HEK293 (cell line): Measurements from ENCODE around the gene PRPF38B.

Experiments
- SALL2 ChIP-seq: fragments of 450-650 bp; formaldehyde crosslinking; IDR thresholded peaks from 2 replicates; pipeline ENCODE4 v1.5.0; 2017; ENCODE audit warnings: missing biosample characterization, mild to moderate bottlenecking, missing genetic modification characterization, borderline replicate concordance
- ZFP37 ChIP-seq: fragments of 450-650 bp; formaldehyde crosslinking; IDR thresholded peaks from 2 replicates; pipeline ENCODE4 v1.5.1; 2016; ENCODE audit warnings: missing biosample characterization, missing genetic modification characterization
- ZNF138 ChIP-seq: fragments of 450-650 bp; formaldehyde crosslinking; IDR thresholded peaks from 2 replicates; pipeline ENCODE4 v1.5.1; 2016; ENCODE audit warnings: missing biosample characterization, missing genetic modification characterization, borderline replicate concordance
- ZNF449 ChIP-seq: fragments of 450-650 bp; formaldehyde crosslinking; IDR thresholded peaks from 2 replicates; pipeline ENCODE4 v1.5.1; 2017; ENCODE audit warnings: missing biosample characterization, mild to moderate bottlenecking, missing genetic modification characterization, moderate library complexity
- ZNF792 ChIP-seq: fragments of 450-650 bp; formaldehyde crosslinking; IDR thresholded peaks from 2 replicates; pipeline ENCODE4 v1.5.1; 2016; ENCODE audit warnings: missing biosample characterization, missing genetic modification characterization
- ZSCAN23 ChIP-seq: fragments of 450-650 bp; formaldehyde crosslinking; IDR thresholded peaks from 2 replicates; pipeline ENCODE4 v1.5.1; 2016; ENCODE audit warnings: missing biosample characterization, missing genetic modification characterization

- TF ChIP-seq ZNF449 (tag by site-specific recombination) (no peak), ZFP37 (tag by site-specific recombination) (peak; percentile 84), ZNF792 (tag by site-specific recombination) (no peak), ZNF138 (tag by site-specific recombination) (no peak), ZSCAN23 (tag by site-specific recombination) (no peak), SALL2 (tag by site-specific recombination) (no peak)
These were observed 27.7 kb downstream of the PRPF38B start for GRCh38 chr1:108719656-108720435.
